ENCODE data around the gene CLEC19A.

- TF ChIP-seq CTCF (IDR thresholded peaks at IDR 0.05; ENCODE audit: insufficient read depth, low read length, poor library complexity, severe bottlenecking) (no peak), EZH2phosphoT487 (conservative IDR thresholded peaks at IDR 0.05; ENCODE audit: low read length) (no peak)
Observed at GRCh38 chr16:19297454-19297853, 11.9 kb downstream of the CLEC19A start.
